Measurements from ENCODE around the gene AGAP1. TPM values are rescaled to one million over a fixed set of nuclear protein-coding genes. Genes with fewer than 3 reads are reported as not detected.

AGAP1 gene
- total RNA-seq, 4 donors from 2014 or later, result 23.4 to 46.5 (median 29.3) TPM

GRCh38 chr2:235471186-235471747, 22.6 kb upstream of the AGAP1 start:
- Histone ChIP-seq H3K27ac (no peak overlapping the region), H3K9me3 (no peaks in the 10 kb centered on the region), H3K36me3 (no peaks in the 10 kb centered on the region), H3K4me3 (replicated peaks in 1 of 3) (no peak overlapping the region), H3K4me1 (peaks cover 0 to 6% of the 10 kb centered on the region in 2 donors), H3K27me3 (no peaks in the 10 kb centered on the region)
- intact Hi-C loops (cut with DNase I), result no loop called here
- TF ChIP-seq CTCF (IDR thresholded peaks at IDR 0.05) (no peak), POLR2A (IDR thresholded peaks at IDR 0.05) (no peak)
- no peak for DNase-seq
- WGBS, 2 donors, result 75 to 82% methylated on average over 5 of the region's 5 CpGs

- intact Hi-C loops (cut with DNase I), result no loop called here
- no peaks in the 10 kb centered on the region for H3K27me3 ChIP-seq
Measured at GRCh38 chr2:235472443-235472842, 21.4 kb upstream of the AGAP1 start.

GRCh38 chr2:235478609-235479008, 15.2 kb upstream of the AGAP1 start:
- TF ChIP-seq POLR2A (IDR thresholded peaks at IDR 0.05) (no peak), CTCF (IDR thresholded peaks at IDR 0.05) (no peak)
- H3K27me3 ChIP-seq, result no peaks in the 10 kb centered on the region
- no peak overlapping the region for H3K27ac ChIP-seq
- H3K4me1 ChIP-seq, result no peaks in the 10 kb centered on the region
- no peaks in the 10 kb centered on the region for H3K36me3 ChIP-seq
- H3K4me3 ChIP-seq (replicated peaks in 1 of 3), result no peak overlapping the region
- DNase-seq, result no peak
- intact Hi-C loops (cut with DNase I), result no loop called here
- 79 to 85% methylated on average over 6 of the region's 6 CpGs for WGBS, 2 donors
- no peaks in the 10 kb centered on the region for H3K9me3 ChIP-seq

More at GRCh38 chr2:235472443-235472842, 21.4 kb upstream of the AGAP1 start:
- H3K4me3 ChIP-seq (replicated peaks in 1 of 3), result no peak overlapping the region
- no peaks in the 10 kb centered on the region for H3K9me3 ChIP-seq
- 51 to 68% methylated on average over 4 of the region's 4 CpGs for WGBS, 2 donors
- no peak for DNase-seq
- no peak for TF ChIP-seq POLR2A (IDR thresholded peaks at IDR 0.05)
- no peak for TF ChIP-seq CTCF (IDR thresholded peaks at IDR 0.05)
- H3K4me1 ChIP-seq, result peaks cover 0 to 6% of the 10 kb centered on the region in 2 donors
- H3K36me3 ChIP-seq, result no peaks in the 10 kb centered on the region
- H3K27ac ChIP-seq, result no peak overlapping the region

GRCh38 chr2:235479604-235480003, 14.2 kb upstream of the AGAP1 start:
- H3K27me3 ChIP-seq, result no peaks in the 10 kb centered on the region
- WGBS, 2 donors, result 87 to 94% methylated on average over 8 to 11 of the region's 11 CpGs
- no peak for DNase-seq
- no peaks in the 10 kb centered on the region for H3K36me3 ChIP-seq
- no peaks in the 10 kb centered on the region for H3K9me3 ChIP-seq
- H3K4me1 ChIP-seq, result no peaks in the 10 kb centered on the region
- H3K4me3 ChIP-seq (replicated peaks in 1 of 3), result no peak overlapping the region
- TF ChIP-seq CTCF (IDR thresholded peaks at IDR 0.05) (no peak), POLR2A (IDR thresholded peaks at IDR 0.05) (no peak)
- intact Hi-C loops (cut with DNase I), result no loop called here
- H3K27ac ChIP-seq, result no peak overlapping the region

GRCh38 chr2:235480614-235481013, 13.2 kb upstream of the AGAP1 start:
- TF ChIP-seq CTCF (IDR thresholded peaks at IDR 0.05), result no peak
- TF ChIP-seq POLR2A (IDR thresholded peaks at IDR 0.05), result no peak
- no peak for DNase-seq
- H3K27ac ChIP-seq, result no peak overlapping the region
- no peaks in the 10 kb centered on the region for H3K27me3 ChIP-seq
- H3K4me1 ChIP-seq, result no peaks in the 10 kb centered on the region
- WGBS, 2 donors, result 83 to 94% methylated on average over 4 of the region's 4 CpGs
- no peaks in the 10 kb centered on the region for H3K9me3 ChIP-seq
- no peak overlapping the region for H3K4me3 ChIP-seq (replicated peaks in 1 of 3)
- H3K36me3 ChIP-seq, result no peaks in the 10 kb centered on the region
- intact Hi-C loops (cut with DNase I), result no loop called here

Measured in thyroid gland (tissue), 4 donors.